Esophagus squamous epithelium (tissue), 4 donors: ENCODE results near the gene SETX.

ENCODE experiments used
- CTCF ChIP-seq, 6 experiments: fragments of 450-650 bp in 4 of 6; fragments of 200-600 bp in 2 of 6; sonication (generic) in 2 of 6; IDR thresholded peaks; one replicate each; pipeline ENCODE4 v1.5.1; 2016 to 2019; ENCODE audit warnings: antibody characterized with exemption in 6 of 6, mild to moderate bottlenecking in 4 of 6, moderate library complexity in 4 of 6
- POLR2A ChIP-seq, 4 donors: fragments of 450-650 bp; IDR thresholded peaks; one replicate each; pipeline ENCODE4 v1.6.1; 2017; ENCODE audit warnings: antibody characterized with exemption in 4 of 4, mild to moderate bottlenecking in 4 of 4, moderate library complexity in 3 of 4

GRCh38 chr9:132364068-132364467 is 9.3 kb upstream of the SETX start:
- TF ChIP-seq CTCF (IDR thresholded peaks at IDR 0.05) (no peak), POLR2A (IDR thresholded peaks at IDR 0.05) (no peak)
